Forelimb muscle (tissue), 1 donor: ENCODE measurements around the gene PNPT1. TPM values are rescaled to one million over a fixed set of nuclear protein-coding genes. Genes with fewer than 3 reads are reported as not detected.
A peak's percentile ranks its signal among the peaks of the same experiment; 100 is the strongest.

ENCODE experiments used
- DNase-seq: peaks from one replicate; pipeline ENCODE4 v3.0.0-alpha.2; 2013; ENCODE audit warnings: low read depth
- polyA plus RNA-seq: library from polyadenylated mRNA; unstranded; fragments of 120-200 nt; gene quantifications from one replicate; pipeline ENCODE4 v1.2.1, GENCODE V29; 2013; ENCODE audit not compliant: insufficient read length

PNPT1 gene
- polyA plus RNA-seq, 1 donor = 18.0 TPM

- no peak for DNase-seq
Measured at GRCh38 chr2:55668956-55669355, 24.7 kb downstream of the PNPT1 start.

GRCh38 chr2:55653255-55653654, 40.4 kb downstream of the PNPT1 start:
- no peak for DNase-seq

GRCh38 chr2:55649211-55649610, 44.4 kb downstream of the PNPT1 start:
- DNase-seq = no peak

GRCh38 chr2:55636831-55637230, 56.8 kb downstream of the PNPT1 start:
- no peak for DNase-seq

- no peak for DNase-seq
Measured at GRCh38 chr2:55628931-55629330, 64.7 kb downstream of the PNPT1 start.

GRCh38 chr2:55627915-55628314, 65.7 kb downstream of the PNPT1 start:
- no peak for DNase-seq

GRCh38 chr2:55621802-55622201, 71.8 kb downstream of the PNPT1 start:
- no peak for DNase-seq

- DNase-seq = no peak
Measured at GRCh38 chr2:55620123-55620779, 73.4 kb downstream of the PNPT1 start.

GRCh38 chr2:55618275-55619055, 75.2 kb downstream of the PNPT1 start:
- peak; percentile 49 for DNase-seq

- peak; percentile 20 for DNase-seq
Measured at GRCh38 chr2:55618025-55618274, 75.7 kb downstream of the PNPT1 start.

GRCh38 chr2:55617175-55618024, 76.2 kb downstream of the PNPT1 start, which contains the start of gene PPP4R3B:
TSS of gene PPP4R3B (minus strand) at chr2:55617622. CDS start at chr2:55617285, 337 bp downstream.
- peak; percentile 97 for DNase-seq

- peak; percentile 29 for DNase-seq
Measured at GRCh38 chr2:55616551-55617174, 77.0 kb downstream of the PNPT1 start.

GRCh38 chr2:55611997-55612396, 81.6 kb downstream of the PNPT1 start:
- no peak for DNase-seq

- DNase-seq = no peak
Measured at GRCh38 chr2:55610954-55611743, 82.5 kb downstream of the PNPT1 start.

- no peak for DNase-seq
Measured at GRCh38 chr2:55609938-55610578, 83.6 kb downstream of the PNPT1 start.

GRCh38 chr2:55609193-55609794, 84.3 kb downstream of the PNPT1 start:
- DNase-seq = no peak

GRCh38 chr2:55607717-55608116, 85.9 kb downstream of the PNPT1 start:
- no peak for DNase-seq

- no peak for DNase-seq
Measured at GRCh38 chr2:55604027-55604565, 89.5 kb downstream of the PNPT1 start.

GRCh38 chr2:55601849-55602248, 91.8 kb downstream of the PNPT1 start:
- no peak for DNase-seq
